Measurements from ENCODE around the gene USP4. TPM values are rescaled to one million over a fixed set of nuclear protein-coding genes. Genes with fewer than 3 reads are reported as not detected.
"Not testable (repeated sequence)": the region's sequence is repeated elsewhere in the genome, so short reads cannot be mapped to it uniquely, and the experiment has no call there.

Gene USP4
- total and polyA plus RNA-seq, 2 donors (not counting 1 experiment from before 2014, with no cell fraction given) = 60.3 to 116 TPM

DNA sequence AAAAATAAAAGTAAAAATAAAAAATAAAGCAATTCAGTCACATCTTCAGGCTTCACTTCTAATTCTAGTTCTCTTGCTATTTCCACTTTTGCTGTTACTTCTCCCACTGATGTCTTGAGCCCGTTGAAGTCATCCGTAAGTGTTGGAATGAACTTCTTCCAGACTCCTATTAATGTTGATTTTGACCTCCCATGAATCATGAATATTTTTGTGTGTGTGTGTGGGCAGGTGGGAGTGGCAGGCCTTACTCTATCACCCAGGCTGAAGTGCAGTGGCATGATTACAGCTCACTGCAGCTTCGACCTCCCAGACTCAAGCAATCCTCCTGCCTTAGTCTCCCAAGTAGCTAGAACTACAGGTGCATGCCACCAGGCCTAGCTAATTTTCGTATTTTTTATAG, 10.7 kb downstream of the USP4 start:
- Mint-ChIP-seq H3K9me3 (ENCODE audit: insufficient read depth) (no peaks in the 10 kb centered on the region), H3K4me3 (no peak overlapping the region), H3K4me1 (no peaks in the 10 kb centered on the region), H3K27me3 (no peaks in the 10 kb centered on the region), H3K27ac (no peak overlapping the region)
- Histone ChIP-seq H3K79me2 (ENCODE audit: control insufficient read depth, insufficient read depth, low read length) (peaks cover 87% of the 10 kb centered on the region), H3K27me3 (replicated peaks in 1 of 4; ENCODE audit: control extremely low read depth in 1 of 4, control insufficient read depth in 3 of 4, insufficient read depth in 4 of 4, low read length in 3 of 4) (no peaks in the 10 kb centered on the region), H3K4me1 (ENCODE audit: control insufficient read depth in 2 of 2, insufficient read depth in 2 of 2, low read length in 2 of 2) (no peaks in the 10 kb centered on the region), H3K36me3 (replicated peaks in 1 of 2; ENCODE audit: control extremely low read depth in 1 of 2, control insufficient read depth in 1 of 2, extremely low read depth in 1 of 2, insufficient read depth in 2 of 2, low read length in 1 of 2) (peaks cover 34 to 74% of the 10 kb centered on the region in 2 experiments), H3K9ac (ENCODE audit: low read length) (no peak overlapping the region), H3K4me2 (replicated peaks; ENCODE audit: low read depth, low read length, poor library complexity, severe bottlenecking) (no peak overlapping the region), H4K20me1 (ENCODE audit: control insufficient read depth, insufficient read depth, low read length, poor library complexity, severe bottlenecking) (peaks cover 20% of the 10 kb centered on the region), H2AFZ (ENCODE audit: insufficient read depth, low read depth, low read length, poor library complexity, severe bottlenecking) (no peak overlapping the region), H3K9me3 (ENCODE audit: control extremely low read depth in 1 of 3, control insufficient read depth in 2 of 3, insufficient read depth in 1 of 3, low read length in 2 of 3) (no peaks in the 10 kb centered on the region), H3K27ac (ENCODE audit: low read length in 2 of 2) (no peak overlapping the region), H3K4me3 (ENCODE audit: control extremely low read depth in 1 of 5, extremely low read depth in 1 of 5, insufficient read depth in 1 of 5, low read depth in 2 of 5, low read length in 4 of 5) (no peak overlapping the region)
- no CpG with 5 or more reads among the region's 4 CpGs for WGBS (ENCODE audit: insufficient coverage)
- TF ChIP-seq EZH2 (IDR thresholded peaks at IDR 0.05; ENCODE audit: borderline replicate concordance, insufficient read depth, low read depth, low read length, poor library complexity, severe bottlenecking) = no peak
- TF ChIP-seq, protein P1, sequence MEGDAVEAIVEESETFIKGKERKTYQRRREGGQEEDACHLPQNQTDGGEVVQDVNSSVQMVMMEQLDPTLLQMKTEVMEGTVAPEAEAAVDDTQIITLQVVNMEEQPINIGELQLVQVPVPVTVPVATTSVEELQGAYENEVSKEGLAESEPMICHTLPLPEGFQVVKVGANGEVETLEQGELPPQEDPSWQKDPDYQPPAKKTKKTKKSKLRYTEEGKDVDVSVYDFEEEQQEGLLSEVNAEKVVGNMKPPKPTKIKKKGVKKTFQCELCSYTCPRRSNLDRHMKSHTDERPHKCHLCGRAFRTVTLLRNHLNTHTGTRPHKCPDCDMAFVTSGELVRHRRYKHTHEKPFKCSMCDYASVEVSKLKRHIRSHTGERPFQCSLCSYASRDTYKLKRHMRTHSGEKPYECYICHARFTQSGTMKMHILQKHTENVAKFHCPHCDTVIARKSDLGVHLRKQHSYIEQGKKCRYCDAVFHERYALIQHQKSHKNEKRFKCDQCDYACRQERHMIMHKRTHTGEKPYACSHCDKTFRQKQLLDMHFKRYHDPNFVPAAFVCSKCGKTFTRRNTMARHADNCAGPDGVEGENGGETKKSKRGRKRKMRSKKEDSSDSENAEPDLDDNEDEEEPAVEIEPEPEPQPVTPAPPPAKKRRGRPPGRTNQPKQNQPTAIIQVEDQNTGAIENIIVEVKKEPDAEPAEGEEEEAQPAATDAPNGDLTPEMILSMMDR (IDR thresholded peaks at IDR 0.05) = no peak
- POLR2A ChIA-PET = interaction anchor here (0.6 kb wide), 1 partner anchor 11 kb away, joined by 6 read pairs; no protein-coding TSS in a partner anchor
- no peak for DNase-seq
- CTCF ChIA-PET = interaction anchor here (3.1 kb wide), 1 partner anchor 120 kb away, joined by 14 read pairs; no protein-coding TSS in a partner anchor
- no peak for ATAC-seq (ENCODE audit: low read depth)
- intact Hi-C loops (cut with micrococcal nuclease) = no loop called here

DNA sequence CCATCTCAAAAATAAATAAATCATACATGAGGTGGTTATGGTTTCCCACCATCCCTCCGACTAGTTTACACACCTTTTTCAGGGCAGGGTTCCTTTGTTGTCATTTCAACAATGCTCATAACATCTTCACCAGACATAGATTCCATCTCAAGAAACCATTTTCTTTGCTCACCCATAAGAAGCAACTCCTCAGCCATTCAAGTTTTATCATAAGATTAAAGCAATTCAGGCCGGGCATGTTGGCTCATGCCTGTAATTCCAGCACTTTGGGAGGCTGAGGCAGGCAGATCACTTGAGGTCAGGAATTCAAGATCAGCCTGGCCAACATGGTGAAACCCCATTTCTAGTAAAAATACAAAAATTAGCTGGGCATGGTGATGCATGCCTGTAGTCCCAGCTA, 11.5 kb downstream of the USP4 start:
- ATAC-seq (ENCODE audit: low read depth); H3K27me3 Mint-ChIP-seq; H3K9me3 Mint-ChIP-seq (ENCODE audit: insufficient read depth); H3K9me3 ChIP-seq (ENCODE audit: control extremely low read depth in 1 of 3, control insufficient read depth in 2 of 3, insufficient read depth in 1 of 3, low read length in 2 of 3); H3K4me3 Mint-ChIP-seq; H3K4me1 ChIP-seq (ENCODE audit: control insufficient read depth in 2 of 2, insufficient read depth in 2 of 2, low read length in 2 of 2); H3K4me1 Mint-ChIP-seq; H2AFZ ChIP-seq (ENCODE audit: insufficient read depth, low read depth, low read length, poor library complexity, severe bottlenecking); CTCF ChIA-PET; H3K27ac ChIP-seq (ENCODE audit: low read length in 2 of 2); H3K4me3 ChIP-seq (ENCODE audit: control extremely low read depth in 1 of 5, extremely low read depth in 1 of 5, insufficient read depth in 1 of 5, low read depth in 2 of 5, low read length in 4 of 5); DNase-seq; H3K27me3 ChIP-seq (replicated peaks in 1 of 4; ENCODE audit: control extremely low read depth in 1 of 4, control insufficient read depth in 3 of 4, insufficient read depth in 4 of 4, low read length in 3 of 4); POLR2A ChIA-PET; H3K27ac Mint-ChIP-seq; H3K9ac ChIP-seq (ENCODE audit: low read length); H3K4me2 ChIP-seq (replicated peaks; ENCODE audit: low read depth, low read length, poor library complexity, severe bottlenecking); intact Hi-C loops (cut with micrococcal nuclease): not testable (repeated sequence)
- Histone ChIP-seq H3K79me2 (ENCODE audit: control insufficient read depth, insufficient read depth, low read length) (peaks cover 88% of the 10 kb centered on the region), H4K20me1 (ENCODE audit: control insufficient read depth, insufficient read depth, low read length, poor library complexity, severe bottlenecking) (peaks cover 28% of the 10 kb centered on the region), H3K36me3 (replicated peaks in 1 of 2; ENCODE audit: control extremely low read depth in 1 of 2, control insufficient read depth in 1 of 2, extremely low read depth in 1 of 2, insufficient read depth in 2 of 2, low read length in 1 of 2) (peaks cover 29 to 76% of the 10 kb centered on the region in 2 experiments)
- WGBS (ENCODE audit: insufficient coverage) = 100% methylated on average over 1 of the region's 2 CpGs
